IPS-18c (cell line): ENCODE data around the gene ACTN4.

Source experiments
- H3K4me3 ChIP-seq: 2 replicates; pipeline ENCODE4 v1.7.0; 2013; ENCODE audit warnings: low read depth, mild to moderate bottlenecking, low read length, moderate library complexity; ENCODE audit not compliant: insufficient read depth
- H3K9me3 ChIP-seq: one replicate; pipeline ENCODE4 v1.6.1; 2013; ENCODE audit warnings: mild to moderate bottlenecking, low read length, moderate library complexity; ENCODE audit not compliant: control insufficient read depth, insufficient read depth

ACTN4 gene

GRCh38 chr19:38684078-38684861, 36.8 kb downstream of the ACTN4 start:
- Histone ChIP-seq H3K4me3 (no peak overlapping the region), H3K9me3 (peaks cover 2% of the 10 kb centered on the region)

- H3K4me3 ChIP-seq: no peak overlapping the region
- H3K9me3 ChIP-seq: peaks cover 2% of the 10 kb centered on the region
Measured at GRCh38 chr19:38684862-38685665, 37.6 kb downstream of the ACTN4 start.

- H3K4me3 ChIP-seq: no peak overlapping the region; the same call in 1 of the 2 replicates
- peaks cover 2% of the 10 kb centered on the region for H3K9me3 ChIP-seq
Measured at GRCh38 chr19:38685666-38686529, 38.4 kb downstream of the ACTN4 start.

GRCh38 chr19:38686530-38686888, 39.1 kb downstream of the ACTN4 start:
- Histone ChIP-seq H3K9me3 (peaks cover 2% of the 10 kb centered on the region), H3K4me3 (peak overlapping the region; percentile 15; the same call in 1 of the 2 replicates)

DNA sequence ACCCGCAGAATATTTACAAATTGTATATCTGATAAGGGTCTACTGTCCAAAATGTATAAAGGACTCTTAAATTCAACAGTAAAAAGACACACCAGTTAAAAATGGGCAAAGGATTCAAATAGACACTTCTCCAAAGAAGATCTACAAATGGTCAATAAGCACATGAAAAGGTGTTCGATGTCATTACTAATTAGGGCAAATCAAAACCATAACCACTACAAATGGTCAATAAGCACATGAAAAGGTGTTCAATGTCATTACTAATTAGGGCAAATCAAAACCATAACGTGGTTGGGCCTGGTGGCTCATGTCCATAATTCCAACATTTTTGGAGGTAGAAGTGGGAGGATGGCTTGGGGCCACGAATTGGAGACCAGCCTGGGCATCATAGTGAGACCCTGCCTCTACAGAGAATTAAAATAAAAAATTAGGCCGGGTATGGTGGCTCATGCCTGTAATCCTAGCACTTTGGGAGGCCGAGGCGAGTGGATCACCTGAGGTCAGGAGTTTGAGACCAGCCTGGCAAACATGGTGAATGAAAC, 40.5 kb downstream of the ACTN4 start:
- Histone ChIP-seq H3K9me3 (no peaks in the 10 kb centered on the region), H3K4me3 (no peak overlapping the region)

DNA sequence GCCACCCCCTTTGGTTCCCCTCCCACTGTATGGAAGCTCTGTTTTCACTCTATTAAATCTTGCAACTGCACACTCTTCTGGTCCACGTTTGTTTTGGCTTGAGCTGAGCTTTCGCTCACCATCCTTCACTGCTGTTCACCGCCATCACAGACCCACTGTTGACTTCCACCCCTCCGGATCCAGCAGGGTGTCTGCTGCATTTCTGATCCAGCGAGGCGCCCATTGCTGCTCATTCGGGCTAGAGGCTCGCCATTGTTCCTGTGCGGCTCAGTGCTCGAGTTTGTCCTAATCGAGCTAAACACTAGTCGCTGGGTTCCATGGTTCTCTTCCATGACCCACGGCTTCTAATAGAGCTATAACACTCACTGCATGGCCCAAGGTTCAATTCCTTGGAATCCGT, 42.7 kb downstream of the ACTN4 start:
- Histone ChIP-seq H3K4me3 (no peak overlapping the region), H3K9me3 (no peaks in the 10 kb centered on the region)

DNA sequence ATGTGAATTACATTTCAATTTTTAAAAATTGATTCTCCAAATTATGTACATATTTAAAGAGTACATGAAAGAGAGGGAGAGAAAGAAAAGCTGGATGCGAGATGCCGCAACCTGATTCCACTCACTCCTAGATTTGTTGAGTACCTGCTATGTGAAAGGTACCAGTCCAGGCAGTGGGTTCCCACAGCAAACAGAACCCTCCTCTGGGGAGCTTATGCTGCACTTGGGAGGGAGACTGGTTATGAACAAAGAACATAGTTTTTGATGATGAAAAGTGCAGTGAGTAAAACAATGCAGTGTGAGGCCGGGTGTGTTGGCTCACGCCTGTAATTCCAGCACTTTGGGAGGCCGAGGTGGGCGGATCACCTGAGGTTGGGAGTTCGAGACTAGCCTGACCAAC, 43.4 kb downstream of the ACTN4 start:
- no peaks in the 10 kb centered on the region for H3K9me3 ChIP-seq
- H3K4me3 ChIP-seq: no peak overlapping the region

GRCh38 chr19:38691938-38692457, 44.5 kb downstream of the ACTN4 start:
- no peak overlapping the region for H3K4me3 ChIP-seq
- H3K9me3 ChIP-seq: no peaks in the 10 kb centered on the region

GRCh38 chr19:38692458-38693379, 45.3 kb downstream of the ACTN4 start:
- H3K4me3 ChIP-seq: no peak overlapping the region

DNA sequence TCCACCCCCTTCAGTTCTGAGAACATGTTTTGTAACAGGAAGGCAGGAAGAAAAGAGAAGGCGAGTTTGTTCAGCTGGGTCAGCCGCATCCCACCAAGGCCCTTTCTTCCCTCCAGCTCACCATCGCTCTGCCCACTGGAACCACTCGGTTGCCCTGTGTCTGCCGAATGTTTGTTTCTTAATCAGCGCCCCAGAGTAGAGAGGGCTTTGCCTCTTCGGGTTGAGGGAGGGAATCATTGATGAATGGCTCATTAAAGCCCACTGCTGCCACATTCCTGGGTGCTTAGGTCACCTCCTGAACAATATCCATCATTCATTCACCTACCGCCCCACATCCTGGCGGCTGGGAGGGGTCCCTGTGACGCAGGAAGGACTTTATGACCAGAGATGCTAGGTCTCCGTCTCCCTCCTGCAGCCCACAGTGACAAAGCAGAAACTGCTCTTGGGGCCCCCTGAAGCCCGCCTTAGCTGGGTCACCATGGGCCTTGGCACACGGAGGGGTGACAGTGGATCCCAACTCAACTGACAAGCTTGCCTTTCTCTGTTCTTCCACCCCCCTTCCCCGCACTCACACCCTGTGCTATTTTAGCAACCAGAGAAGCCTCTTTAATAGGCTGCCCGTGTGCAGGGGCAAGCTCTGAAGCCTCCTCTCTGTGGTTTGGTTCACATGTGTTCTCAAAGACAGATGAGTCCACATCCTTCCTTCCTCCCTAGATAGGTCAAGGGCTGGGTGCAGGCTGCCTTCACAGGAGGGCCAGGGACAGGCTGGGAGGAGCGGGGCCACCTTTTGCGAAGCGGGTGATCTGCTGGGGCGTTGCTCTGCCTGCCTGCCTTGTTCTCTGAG, 46.2 kb downstream of the ACTN4 start:
- Histone ChIP-seq H3K4me3 (no peak overlapping the region), H3K9me3 (no peaks in the 10 kb centered on the region)

More at GRCh38 chr19:38692458-38693379, 45.3 kb downstream of the ACTN4 start:
- H3K9me3 ChIP-seq: no peaks in the 10 kb centered on the region

- H3K9me3 ChIP-seq: no peaks in the 10 kb centered on the region
- no peak overlapping the region for H3K4me3 ChIP-seq
Measured at GRCh38 chr19:38695317-38695683, 47.9 kb downstream of the ACTN4 start.

GRCh38 chr19:38695832-38696728, 48.6 kb downstream of the ACTN4 start:
- Histone ChIP-seq H3K9me3 (no peaks in the 10 kb centered on the region), H3K4me3 (no peak overlapping the region)

DNA sequence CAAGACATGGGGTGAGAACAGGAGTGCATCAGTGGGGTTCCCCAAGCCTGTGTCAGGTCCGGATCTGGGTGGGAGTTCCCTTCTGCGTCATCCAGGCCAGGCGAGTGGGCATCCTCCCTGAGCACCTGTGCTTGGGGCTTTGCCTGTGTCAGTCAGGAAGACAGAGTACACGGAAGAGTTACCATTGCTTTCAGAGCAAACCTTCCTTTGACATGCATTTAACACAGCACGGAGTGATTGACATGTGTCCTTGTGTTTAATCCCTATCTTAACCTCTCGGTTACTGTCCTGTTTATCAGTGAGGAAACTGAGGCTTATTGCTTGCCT, 49.2 kb downstream of the ACTN4 start:
- no peaks in the 10 kb centered on the region for H3K9me3 ChIP-seq
- no peak overlapping the region for H3K4me3 ChIP-seq

GRCh38 chr19:38697197-38697596, 49.7 kb downstream of the ACTN4 start:
- H3K4me3 ChIP-seq: no peak overlapping the region
- H3K9me3 ChIP-seq: no peaks in the 10 kb centered on the region

- Histone ChIP-seq H3K4me3 (no peak overlapping the region), H3K9me3 (no peaks in the 10 kb centered on the region)
Measured at GRCh38 chr19:38697641-38698071, 50.2 kb downstream of the ACTN4 start.
